HG03439 (cell line): ENCODE results near the gene UNC5C.
"Not testable (repeated sequence)": the region's sequence is repeated elsewhere in the genome, so short reads cannot be mapped to it uniquely, and the experiment has no call there.

Source experiments
- ATAC-seq: cut with Tn5 transposase; IDR thresholded peaks from one replicate; pipeline ENCODE4 v1.9.1; 2021; ENCODE audit warnings: mild to moderate bottlenecking, moderate library complexity; ENCODE audit not compliant: unreplicated experiment

Gene UNC5C

GRCh38 chr4:95151255-95151654, 397.5 kb downstream of the UNC5C start:
- no peak for ATAC-seq

- no peak for ATAC-seq
These were observed 405.8 kb downstream of the UNC5C start for GRCh38 chr4:95142932-95143331.

- ATAC-seq: no peak
These were observed 407.4 kb downstream of the UNC5C start for GRCh38 chr4:95141361-95141760.

- ATAC-seq: not testable (repeated sequence)
These were observed 409.3 kb downstream of the UNC5C start for GRCh38 chr4:95139424-95139823.

GRCh38 chr4:95134016-95134415, 414.8 kb downstream of the UNC5C start:
- not testable (repeated sequence) for ATAC-seq

GRCh38 chr4:95129821-95130311, 418.9 kb downstream of the UNC5C start:
- ATAC-seq: no peak

- ATAC-seq: no peak
These were observed 419.7 kb downstream of the UNC5C start for GRCh38 chr4:95129031-95129430.

- ATAC-seq: no peak
These were observed 423.8 kb downstream of the UNC5C start for GRCh38 chr4:95124906-95125504.

- ATAC-seq: no peak
These were observed 426.8 kb downstream of the UNC5C start for GRCh38 chr4:95122001-95122400.

GRCh38 chr4:95120456-95120855, 428.3 kb downstream of the UNC5C start:
- ATAC-seq: no peak

GRCh38 chr4:95118497-95118896, 430.3 kb downstream of the UNC5C start:
- ATAC-seq: no peak

GRCh38 chr4:95114521-95114920, 434.3 kb downstream of the UNC5C start:
- no peak for ATAC-seq
